GM12875 (cell line): ENCODE data around the gene LDHB.
"Not testable (repeated sequence)": the region's sequence is repeated elsewhere in the genome, so short reads cannot be mapped to it uniquely, and the experiment has no call there.

Experiments
- H3K4me3 ChIP-seq: one replicate; pipeline ENCODE4 v1.5.1; 2011; ENCODE audit warnings: low read depth, low read length, control low read depth
- TF ChIP-seq, protein P1 (sequence below): IDR thresholded peaks from 2 replicates; pipeline ENCODE4 v1.5.1; 2011; ENCODE audit warnings: low read depth, mild to moderate bottlenecking, control low read depth, inconsistent platforms, low read length, moderate library complexity, borderline replicate concordance; ENCODE audit not compliant: insufficient read depth

The LDHB gene

GRCh38 chr12:21600196-21600595 is 57.4 kb downstream of the LDHB start:
- no peak overlapping the region for H3K4me3 ChIP-seq
- TF ChIP-seq, protein P1, sequence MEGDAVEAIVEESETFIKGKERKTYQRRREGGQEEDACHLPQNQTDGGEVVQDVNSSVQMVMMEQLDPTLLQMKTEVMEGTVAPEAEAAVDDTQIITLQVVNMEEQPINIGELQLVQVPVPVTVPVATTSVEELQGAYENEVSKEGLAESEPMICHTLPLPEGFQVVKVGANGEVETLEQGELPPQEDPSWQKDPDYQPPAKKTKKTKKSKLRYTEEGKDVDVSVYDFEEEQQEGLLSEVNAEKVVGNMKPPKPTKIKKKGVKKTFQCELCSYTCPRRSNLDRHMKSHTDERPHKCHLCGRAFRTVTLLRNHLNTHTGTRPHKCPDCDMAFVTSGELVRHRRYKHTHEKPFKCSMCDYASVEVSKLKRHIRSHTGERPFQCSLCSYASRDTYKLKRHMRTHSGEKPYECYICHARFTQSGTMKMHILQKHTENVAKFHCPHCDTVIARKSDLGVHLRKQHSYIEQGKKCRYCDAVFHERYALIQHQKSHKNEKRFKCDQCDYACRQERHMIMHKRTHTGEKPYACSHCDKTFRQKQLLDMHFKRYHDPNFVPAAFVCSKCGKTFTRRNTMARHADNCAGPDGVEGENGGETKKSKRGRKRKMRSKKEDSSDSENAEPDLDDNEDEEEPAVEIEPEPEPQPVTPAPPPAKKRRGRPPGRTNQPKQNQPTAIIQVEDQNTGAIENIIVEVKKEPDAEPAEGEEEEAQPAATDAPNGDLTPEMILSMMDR: no peak

DNA sequence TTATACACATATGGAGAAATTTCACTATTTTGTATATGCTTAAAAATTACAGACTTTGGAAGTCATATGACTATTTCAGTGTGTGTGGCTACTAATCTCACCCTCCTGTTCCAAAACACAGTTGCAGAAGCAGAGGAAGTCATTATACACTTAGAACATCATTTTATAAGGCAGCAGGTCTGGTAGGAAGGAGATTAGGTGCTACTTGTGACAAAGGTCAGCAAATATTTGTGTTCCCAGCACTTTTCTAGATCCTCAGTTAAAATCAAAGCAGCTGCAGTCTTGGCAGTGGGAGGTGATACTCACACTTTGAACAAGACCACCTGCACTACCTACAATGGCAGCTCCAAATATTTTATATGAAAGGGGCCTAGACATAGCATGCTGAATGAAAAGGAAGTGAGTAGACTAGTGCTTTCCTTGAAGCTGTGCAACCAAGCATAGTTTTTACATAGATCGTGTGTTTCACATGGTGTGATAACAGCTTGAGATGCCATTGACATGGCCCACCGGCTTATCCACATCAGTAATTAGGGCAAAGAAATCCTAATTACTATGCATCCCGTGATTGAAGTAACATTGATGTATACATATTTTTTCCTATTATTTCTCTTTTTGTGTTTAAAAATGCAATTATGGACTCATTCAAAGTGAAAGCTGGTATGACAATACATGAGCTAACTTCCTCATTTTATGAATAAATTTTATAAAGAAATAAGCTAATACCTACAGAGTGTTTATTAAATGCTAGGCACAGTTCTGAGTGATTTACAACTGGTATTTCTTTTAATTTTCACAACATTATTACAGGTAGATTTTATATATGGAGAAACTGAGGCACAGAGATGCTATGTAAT is 58.3 kb downstream of the LDHB start:
- H3K4me3 ChIP-seq: no peak overlapping the region
- TF ChIP-seq, protein P1: no peak

- no peak overlapping the region for H3K4me3 ChIP-seq
- TF ChIP-seq, protein P1: no peak
Measured at GRCh38 chr12:21598651-21599050, 59.0 kb downstream of the LDHB start.

- not testable (repeated sequence) for H3K4me3 ChIP-seq
Measured at GRCh38 chr12:21595356-21595755, 62.3 kb downstream of the LDHB start.

DNA sequence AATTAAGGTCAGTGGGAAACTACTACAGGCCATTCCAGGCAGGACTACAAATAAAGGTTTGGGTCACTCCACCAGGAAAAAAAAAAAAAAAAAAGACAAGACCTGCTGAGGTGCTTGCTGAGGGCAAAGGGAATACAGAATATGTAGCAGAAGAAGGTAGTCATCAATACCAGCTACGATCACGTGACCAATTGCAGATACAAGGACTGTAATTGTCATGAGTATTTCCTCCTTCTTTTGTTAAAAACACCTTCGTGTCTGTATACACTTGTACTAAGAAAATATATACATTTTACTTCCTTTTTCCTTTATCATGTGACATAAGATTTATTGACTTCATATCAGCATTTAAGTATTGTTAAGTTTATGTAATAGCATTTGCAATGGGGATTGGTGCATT is 72.2 kb downstream of the LDHB start:
- TF ChIP-seq, protein P1: no peak
- H3K4me3 ChIP-seq: no peak overlapping the region
